Peyer's patch (tissue), 4 donors: Measurements from ENCODE around the gene ASIC4. TPM values are rescaled to one million over a fixed set of nuclear protein-coding genes. Genes with fewer than 3 reads are reported as not detected.
A peak's percentile ranks its signal among the peaks of the same experiment; 100 is the strongest.

Experiments used
- DNase-seq, 3 donors: peaks; one replicate each; pipeline ENCODE4 v3.0.0-alpha.2; 2017 to 2019
- H3K27ac ChIP-seq, 4 donors: fragments of 200-600 bp; sonication (generic); one replicate each; pipeline ENCODE4 v1.5.1; 2016 to 2019
- H3K27me3 ChIP-seq, 2 donors: fragments of 200-600 bp; sonication (generic); one replicate each; pipeline ENCODE4 v1.5.1; 2019
- H3K36me3 ChIP-seq, 3 donors: fragments of 200-600 bp; sonication (generic); one replicate each; pipeline ENCODE4 v1.5.1; 2016 to 2019
- H3K4me1 ChIP-seq, 4 donors: fragments of 200-600 bp; sonication (generic); one replicate each; pipeline ENCODE4 v1.5.1; 2016 to 2019
- H3K4me3 ChIP-seq, 4 donors: fragments of 200-600 bp; sonication (generic); 1 replicate in 3 of 4; 2 replicates in 1 of 4; pipeline ENCODE4 v1.5.1; 2016 to 2019; ENCODE audit warnings: mild to moderate bottlenecking in 1 of 4
- H3K9me3 ChIP-seq, 4 donors: fragments of 200-600 bp; sonication (generic); one replicate each; pipeline ENCODE4 v1.5.1; 2016 to 2019; ENCODE audit warnings: mild to moderate bottlenecking in 1 of 4
- CTCF ChIP-seq, 6 experiments: fragments of 450-650 bp in 4 of 6; fragments of 200-600 bp in 2 of 6; sonication (generic) in 1 of 6; IDR thresholded peaks; one replicate each; pipeline ENCODE4 v1.5.1; 2017 to 2019; ENCODE audit warnings: antibody characterized with exemption in 6 of 6, mild to moderate bottlenecking in 3 of 6, moderate library complexity in 1 of 6
- POLR2A ChIP-seq, 2 donors: fragments of 450-650 bp; IDR thresholded peaks; one replicate each; pipeline ENCODE4 v1.5.1; 2017; ENCODE audit warnings: antibody characterized with exemption in 2 of 2, mild to moderate bottlenecking in 2 of 2, moderate library complexity in 2 of 2
- total RNA-seq, 4 donors: library from RNA; depleted of rRNA; stranded (reverse); fragments of >200 nt; gene quantifications; one replicate each; pipeline ENCODE4 v1.1.0, GENCODE V29; 2016

The ASIC4 gene
- total RNA-seq, 4 donors from 2014 or later: 0.27 TPM; not detected in 3

- Histone ChIP-seq H3K36me3 (no peaks in the 10 kb centered on the region), H3K9me3 (peaks cover 0 to 4% (median 0%) of the 10 kb centered on the region in 4 donors), H3K27me3 (no peaks in the 10 kb centered on the region), H3K4me3 (peak overlapping the region; percentile 35 to 75 (median 57)), H3K27ac (no peak overlapping the region), H3K4me1 (peaks cover 0 to 16% (median 4%) of the 10 kb centered on the region in 4 donors)
- DNase-seq: no peak
- no peak for TF ChIP-seq CTCF (IDR thresholded peaks at IDR 0.05)
These were observed 38.8 kb downstream of the ASIC4 start for GRCh38 chr2:219553168-219553417.

- no peak for DNase-seq
- TF ChIP-seq POLR2A (IDR thresholded peaks at IDR 0.05): no peak
- no peak for TF ChIP-seq CTCF (IDR thresholded peaks at IDR 0.05)
- H3K27me3 ChIP-seq: no peaks in the 10 kb centered on the region
- no peaks in the 10 kb centered on the region for H3K36me3 ChIP-seq
- H3K4me3 ChIP-seq: no peak overlapping the region
- no peak overlapping the region for H3K27ac ChIP-seq
- peaks cover 0 to 16% (median 4%) of the 10 kb centered on the region in 4 donors for H3K4me1 ChIP-seq
- peaks cover 0 to 4% (median 0%) of the 10 kb centered on the region in 4 donors for H3K9me3 ChIP-seq
These were observed 39.2 kb downstream of the ASIC4 start for GRCh38 chr2:219553463-219553963.

GRCh38 chr2:219554350-219554749, 40.1 kb downstream of the ASIC4 start:
- DNase-seq: no peak
- Histone ChIP-seq H3K27me3 (no peaks in the 10 kb centered on the region), H3K4me1 (peaks cover 0 to 16% (median 4%) of the 10 kb centered on the region in 4 donors), H3K27ac (no peak overlapping the region), H3K36me3 (no peaks in the 10 kb centered on the region), H3K4me3 (no peak overlapping the region), H3K9me3 (peaks cover 0 to 4% (median 0%) of the 10 kb centered on the region in 4 donors)
- TF ChIP-seq POLR2A (IDR thresholded peaks at IDR 0.05): no peak
- no peak for TF ChIP-seq CTCF (IDR thresholded peaks at IDR 0.05)

GRCh38 chr2:219555956-219556355, 41.7 kb downstream of the ASIC4 start:
- no peak for TF ChIP-seq POLR2A (IDR thresholded peaks at IDR 0.05)
- TF ChIP-seq CTCF (IDR thresholded peaks at IDR 0.05): no peak
- DNase-seq: no peak

GRCh38 chr2:219556413-219556812, 42.1 kb downstream of the ASIC4 start:
- peaks cover 0 to 16% (median 4%) of the 10 kb centered on the region in 4 donors for H3K4me1 ChIP-seq
- TF ChIP-seq CTCF (IDR thresholded peaks at IDR 0.05) (no peak), POLR2A (IDR thresholded peaks at IDR 0.05) (no peak)
- H3K27ac ChIP-seq: no peak overlapping the region
- H3K27me3 ChIP-seq: no peaks in the 10 kb centered on the region
- no peaks in the 10 kb centered on the region for H3K36me3 ChIP-seq
- DNase-seq: no peak
- H3K4me3 ChIP-seq: no peak overlapping the region
- H3K9me3 ChIP-seq: peaks cover 0 to 4% (median 0%) of the 10 kb centered on the region in 4 donors

More at GRCh38 chr2:219555956-219556355, 41.7 kb downstream of the ASIC4 start:
- Histone ChIP-seq H3K4me1 (peaks cover 0 to 16% (median 4%) of the 10 kb centered on the region in 4 donors), H3K36me3 (no peaks in the 10 kb centered on the region), H3K27ac (no peak overlapping the region), H3K4me3 (no peak overlapping the region), H3K9me3 (peaks cover 0 to 4% (median 0%) of the 10 kb centered on the region in 4 donors), H3K27me3 (no peaks in the 10 kb centered on the region)

GRCh38 chr2:219557320-219557719, 43.0 kb downstream of the ASIC4 start:
- no peak for DNase-seq
- TF ChIP-seq POLR2A (IDR thresholded peaks at IDR 0.05) (no peak), CTCF (IDR thresholded peaks at IDR 0.05) (no peak)

More at GRCh38 chr2:219557320-219557719, 43.0 kb downstream of the ASIC4 start:
- no peaks in the 10 kb centered on the region for H3K27me3 ChIP-seq
- peaks cover 0 to 11% (median 2%) of the 10 kb centered on the region in 4 donors for H3K4me1 ChIP-seq
- H3K36me3 ChIP-seq: no peaks in the 10 kb centered on the region
- no peak overlapping the region for H3K27ac ChIP-seq
- peaks cover 0 to 4% (median 0%) of the 10 kb centered on the region in 4 donors for H3K9me3 ChIP-seq
- H3K4me3 ChIP-seq: no peak overlapping the region
